GM12878 (cell line): ENCODE results near the gene GAK. TPM values are rescaled to one million over a fixed set of nuclear protein-coding genes. Genes with fewer than 3 reads are reported as not detected.

Experiments
- ATAC-seq: fragments of 200-7000 bp; cut with Tn5 transposase; 3 replicates; pipeline ENCODE4 v1.9.1; 2020; ENCODE audit warnings: mild to moderate bottlenecking, moderate library complexity
- BruUV-seq: library from RNA; stranded (reverse); fragments of 400-500 nt; replicated peaks from 2 replicates; lab custom pipeline; 2021; lab: Mats Ljungman, UMichigan
- CTCF ChIA-PET: fragments of 300-600 bp; sonication (Branson Sonifier 250); formaldehyde crosslinking; extraction: SDS; loops from one replicate; lab custom pipeline; 2021; ENCODE audit warnings: inconsistent platforms; lab: Yijun Ruan, JAX
- POLR2A ChIA-PET: fragments of 350-600 bp; formaldehyde crosslinking; extraction: SDS; loops from one replicate; lab custom pipeline; 2021; ENCODE audit warnings: inconsistent platforms; lab: Charles Lee
- RAD21 ChIA-PET: fragments of 300-600 bp; sonication (Branson Sonifier 250); formaldehyde crosslinking; loops from one replicate; lab custom pipeline; 2023; ENCODE audit warnings: antibody characterized with exemption; ENCODE audit not compliant: unreplicated experiment; lab: Charles Lee
- SMC1A ChIA-PET: fragments of 300-600 bp; sonication (Branson Sonifier 250); formaldehyde crosslinking; loops from one replicate; lab custom pipeline; 2023; ENCODE audit not compliant: unreplicated experiment, uncharacterized antibody; lab: Charles Lee
- DNase-seq: peaks from one replicate; pipeline ENCODE4 v3.0.0-alpha.2; 2011; ENCODE audit warnings: low read depth, low spot score
- FAIRE-seq: peaks from 3 replicates; lab custom pipeline; 2011; peaks lifted over from hg19 to GRCh38; lab: Jason Lieb, UNC
- H2AFZ ChIP-seq: 2 replicates; pipeline ENCODE4 v1.6.0; 2011; ENCODE audit warnings: low read depth, low read length, control low read depth; ENCODE audit not compliant: control insufficient read depth
- H3K27ac ChIP-seq: 2 replicates; pipeline ENCODE4 v1.5.1; 2011; ENCODE audit warnings: control low read depth; ENCODE audit not compliant: control insufficient read depth, insufficient read depth
- H3K27me3 ChIP-seq, 2 experiments: replicated peaks in 1 of 2; 2 replicates each; pipeline versions ENCODE4 v1.6.0 to v1.6.1; 2011; ENCODE audit warnings: low read length in 1 of 2; ENCODE audit not compliant: control insufficient read depth in 2 of 2, insufficient read depth in 2 of 2
- H3K36me3 ChIP-seq, 2 experiments: 2 replicates each; pipeline ENCODE4 v1.5.1; 2011; ENCODE audit warnings: low read length in 1 of 2; ENCODE audit not compliant: control insufficient read depth in 2 of 2, insufficient read depth in 2 of 2
- H3K4me1 ChIP-seq: 2 replicates; pipeline ENCODE4 v1.6.1; 2011; ENCODE audit warnings: mild to moderate bottlenecking, low read length, moderate library complexity, mixed read lengths; ENCODE audit not compliant: control insufficient read depth, insufficient read depth
- H3K4me2 ChIP-seq: 2 replicates; pipeline ENCODE4 v1.6.0; 2011; ENCODE audit warnings: control low read depth; ENCODE audit not compliant: control insufficient read depth, insufficient read depth
- H3K4me3 ChIP-seq: fragments of 200-600 bp; sonication (generic); 2 replicates; pipeline ENCODE4 v1.5.1; 2016
- H3K79me2 ChIP-seq: 2 replicates; pipeline ENCODE4 v1.6.0; 2011; ENCODE audit warnings: low read length; ENCODE audit not compliant: control insufficient read depth, insufficient read depth
- H3K9ac ChIP-seq: 2 replicates; pipeline ENCODE4 v1.8.0; 2011; ENCODE audit warnings: low read length, control low read depth, mixed read lengths; ENCODE audit not compliant: control insufficient read depth, insufficient read depth
- H3K9me3 ChIP-seq: replicated peaks from 3 replicates; pipeline ENCODE4 v1.5.1; 2011; ENCODE audit warnings: mild to moderate bottlenecking, low read length; ENCODE audit not compliant: control insufficient read depth, insufficient read depth
- H4K20me1 ChIP-seq: 2 replicates; pipeline ENCODE4 v1.6.0; 2011; ENCODE audit not compliant: control insufficient read depth, insufficient read depth
- CBX3 ChIP-seq: fragments of 200-600 bp; sonication (generic); IDR thresholded peaks from 2 replicates; pipeline ENCODE4 v1.6.1; 2016; ENCODE audit warnings: low read depth, borderline replicate concordance
- FOXM1 ChIP-seq: IDR thresholded peaks from 2 replicates; pipeline ENCODE4 v1.6.1; 2012; ENCODE audit warnings: low read depth, mild to moderate bottlenecking, inconsistent platforms, low read length, moderate library complexity
- GABPA ChIP-seq: IDR thresholded peaks from 2 replicates; pipeline ENCODE4 v1.6.1; 2014; ENCODE audit warnings: antibody characterized with exemption, low read depth, mild to moderate bottlenecking, inconsistent platforms
- IKZF1 ChIP-seq: fragments of 450-650 bp; conservative IDR thresholded peaks from 2 replicates; pipeline ENCODE4 v1.6.1; 2017; ENCODE audit warnings: antibody characterized with exemption, mild to moderate bottlenecking
- MYC ChIP-seq: IDR thresholded peaks from 2 replicates; pipeline ENCODE4 v1.6.1; 2011; ENCODE audit warnings: mild to moderate bottlenecking, low read length, moderate library complexity, inconsistent platforms; ENCODE audit not compliant: insufficient read depth, insufficient replicate concordance, insufficient read length, severe bottlenecking
- RUNX3 ChIP-seq: IDR thresholded peaks from 2 replicates; pipeline ENCODE4 v1.6.1; 2012; ENCODE audit warnings: low read length, inconsistent platforms
- SIN3A ChIP-seq: IDR thresholded peaks from 2 replicates; pipeline ENCODE4 v1.6.1; 2012; ENCODE audit warnings: low read depth, low read length, improper control_type of control experiment
- SUZ12 ChIP-seq: fragments of 200-600 bp; sonication (generic); IDR thresholded peaks from one replicate; pipeline ENCODE4 v1.6.1; 2018; ENCODE audit warnings: antibody characterized with exemption, mild to moderate bottlenecking; ENCODE audit not compliant: unreplicated experiment
- YBX1 ChIP-seq: fragments of 450-650 bp; IDR thresholded peaks from 2 replicates; pipeline ENCODE4 v1.6.1; 2016; ENCODE audit warnings: antibody characterized with exemption
- ZZZ3 ChIP-seq: IDR thresholded peaks from 2 replicates; pipeline ENCODE4 v1.6.1; 2011; ENCODE audit warnings: low read depth; ENCODE audit not compliant: control insufficient read depth, insufficient read length
- WGBS: methylation state at CpG from one replicate; pipeline ENCODE4 v1.1.6; 2016; ENCODE audit warnings: low lambda C conversion rate; ENCODE audit not compliant: insufficient replicate concordance, insufficient coverage; ENCODE audit errors: missing lambda C conversion rate; 5-methylcytosine and 5-hydroxymethylcytosine counted together
- in situ Hi-C: fragments of 300-500 bp; cut with MboI; formaldehyde crosslinking; loops from 9 replicates; pipeline ENCODE4 v1.14.3; 2018; ENCODE audit warnings: mixed read lengths
- intact Hi-C: fragments of 100-400 bp; cut with micrococcal nuclease; formaldehyde crosslinking; loops from one replicate; pipeline ENCODE4 v1.14.2; 2022; ENCODE audit not compliant: unreplicated experiment
- polyA plus RNA-seq, 11 experiments: library from polyadenylated mRNA; depleted of rRNA in 4 of 11; unstranded in 6 of 11; stranded (reverse) in 5 of 11; fragments of >200 nt; fragmentation: Nextera tagmentation in 4 of 11; fragmentation: Illumina TruSeq in 1 of 11; extraction: Ambion mirVana in 4 of 11; extraction: Trizol in 1 of 11; gene quantifications; 1 replicate in 1 of 11; 2 replicates in 10 of 11; pipeline versions ENCODE4 v1.2.1 to v1.2.3, GENCODE V29; 2011 to 2016; ENCODE audit warnings: inconsistent platforms in 2 of 11, missing spikeins in 2 of 11, low read depth in 1 of 11
- total RNA-seq, 4 experiments: library from RNA; depleted of rRNA in 3 of 4; stranded (reverse); fragments of >200 nt in 3 of 4; fragmentation: Illumina TruSeq in 1 of 4; extraction: Trizol in 1 of 4; gene quantifications; 2 replicates each; pipeline versions ENCODE4 v1.2.1 to v1.2.3, GENCODE V29; 2013 to 2021
- TF ChIP-seq, protein P1 (sequence below): IDR thresholded peaks from 2 replicates; pipeline ENCODE4 v1.6.1; 2012; ENCODE audit warnings: mild to moderate bottlenecking, low read depth, low read length
- TF ChIP-seq, protein P2 (sequence below): fragments of 450-650 bp; IDR thresholded peaks from 2 replicates; pipeline ENCODE4 v1.6.1; 2017; ENCODE audit warnings: mild to moderate bottlenecking, moderate library complexity

Gene GAK
- total and polyA plus RNA-seq, 10 of the 15 experiments (the other 5 are each of a cell fraction or from before 2014, with no cell fraction given), result 0.82 to 127 (median 53.8) TPM

GRCh38 chr4:896630-897029 is 35.5 kb downstream of the GAK start:
- Histone ChIP-seq H3K27me3 (no peaks in the 10 kb centered on the region), H3K4me1 (no peaks in the 10 kb centered on the region)
- SMC1A ChIA-PET, result no interaction called here
- BruUV-seq, result no TSS peak
- TF ChIP-seq CBX3 (no peak), RUNX3 (no peak), GABPA (no peak), SUZ12 (no peak), ZZZ3 (no peak), SIN3A (no peak), MYC (no peak), IKZF1 (no peak), YBX1 (no peak), FOXM1 (no peak)
- TF ChIP-seq, protein P1, sequence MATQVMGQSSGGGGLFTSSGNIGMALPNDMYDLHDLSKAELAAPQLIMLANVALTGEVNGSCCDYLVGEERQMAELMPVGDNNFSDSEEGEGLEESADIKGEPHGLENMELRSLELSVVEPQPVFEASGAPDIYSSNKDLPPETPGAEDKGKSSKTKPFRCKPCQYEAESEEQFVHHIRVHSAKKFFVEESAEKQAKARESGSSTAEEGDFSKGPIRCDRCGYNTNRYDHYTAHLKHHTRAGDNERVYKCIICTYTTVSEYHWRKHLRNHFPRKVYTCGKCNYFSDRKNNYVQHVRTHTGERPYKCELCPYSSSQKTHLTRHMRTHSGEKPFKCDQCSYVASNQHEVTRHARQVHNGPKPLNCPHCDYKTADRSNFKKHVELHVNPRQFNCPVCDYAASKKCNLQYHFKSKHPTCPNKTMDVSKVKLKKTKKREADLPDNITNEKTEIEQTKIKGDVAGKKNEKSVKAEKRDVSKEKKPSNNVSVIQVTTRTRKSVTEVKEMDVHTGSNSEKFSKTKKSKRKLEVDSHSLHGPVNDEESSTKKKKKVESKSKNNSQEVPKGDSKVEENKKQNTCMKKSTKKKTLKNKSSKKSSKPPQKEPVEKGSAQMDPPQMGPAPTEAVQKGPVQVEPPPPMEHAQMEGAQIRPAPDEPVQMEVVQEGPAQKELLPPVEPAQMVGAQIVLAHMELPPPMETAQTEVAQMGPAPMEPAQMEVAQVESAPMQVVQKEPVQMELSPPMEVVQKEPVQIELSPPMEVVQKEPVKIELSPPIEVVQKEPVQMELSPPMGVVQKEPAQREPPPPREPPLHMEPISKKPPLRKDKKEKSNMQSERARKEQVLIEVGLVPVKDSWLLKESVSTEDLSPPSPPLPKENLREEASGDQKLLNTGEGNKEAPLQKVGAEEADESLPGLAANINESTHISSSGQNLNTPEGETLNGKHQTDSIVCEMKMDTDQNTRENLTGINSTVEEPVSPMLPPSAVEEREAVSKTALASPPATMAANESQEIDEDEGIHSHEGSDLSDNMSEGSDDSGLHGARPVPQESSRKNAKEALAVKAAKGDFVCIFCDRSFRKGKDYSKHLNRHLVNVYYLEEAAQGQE, result no peak
- TF ChIP-seq, protein P2, sequence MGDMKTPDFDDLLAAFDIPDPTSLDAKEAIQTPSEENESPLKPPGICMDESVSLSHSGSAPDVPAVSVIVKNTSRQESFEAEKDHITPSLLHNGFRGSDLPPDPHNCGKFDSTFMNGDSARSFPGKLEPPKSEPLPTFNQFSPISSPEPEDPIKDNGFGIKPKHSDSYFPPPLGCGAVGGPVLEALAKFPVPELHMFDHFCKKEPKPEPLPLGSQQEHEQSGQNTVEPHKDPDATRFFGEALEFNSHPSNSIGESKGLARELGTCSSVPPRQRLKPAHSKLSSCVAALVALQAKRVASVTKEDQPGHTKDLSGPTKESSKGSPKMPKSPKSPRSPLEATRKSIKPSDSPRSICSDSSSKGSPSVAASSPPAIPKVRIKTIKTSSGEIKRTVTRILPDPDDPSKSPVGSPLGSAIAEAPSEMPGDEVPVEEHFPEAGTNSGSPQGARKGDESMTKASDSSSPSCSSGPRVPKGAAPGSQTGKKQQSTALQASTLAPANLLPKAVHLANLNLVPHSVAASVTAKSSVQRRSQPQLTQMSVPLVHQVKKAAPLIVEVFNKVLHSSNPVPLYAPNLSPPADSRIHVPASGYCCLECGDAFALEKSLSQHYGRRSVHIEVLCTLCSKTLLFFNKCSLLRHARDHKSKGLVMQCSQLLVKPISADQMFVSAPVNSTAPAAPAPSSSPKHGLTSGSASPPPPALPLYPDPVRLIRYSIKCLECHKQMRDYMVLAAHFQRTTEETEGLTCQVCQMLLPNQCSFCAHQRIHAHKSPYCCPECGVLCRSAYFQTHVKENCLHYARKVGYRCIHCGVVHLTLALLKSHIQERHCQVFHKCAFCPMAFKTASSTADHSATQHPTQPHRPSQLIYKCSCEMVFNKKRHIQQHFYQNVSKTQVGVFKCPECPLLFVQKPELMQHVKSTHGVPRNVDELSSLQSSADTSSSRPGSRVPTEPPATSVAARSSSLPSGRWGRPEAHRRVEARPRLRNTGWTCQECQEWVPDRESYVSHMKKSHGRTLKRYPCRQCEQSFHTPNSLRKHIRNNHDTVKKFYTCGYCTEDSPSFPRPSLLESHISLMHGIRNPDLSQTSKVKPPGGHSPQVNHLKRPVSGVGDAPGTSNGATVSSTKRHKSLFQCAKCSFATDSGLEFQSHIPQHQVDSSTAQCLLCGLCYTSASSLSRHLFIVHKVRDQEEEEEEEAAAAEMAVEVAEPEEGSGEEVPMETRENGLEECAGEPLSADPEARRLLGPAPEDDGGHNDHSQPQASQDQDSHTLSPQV, result no peak
- TF ChIP-seq, all 136 proteins: peak for 0
- intact Hi-C loops, result loop anchor here (10.0 kb wide), 1 partner anchor 88 kb away; the partner anchor contains the start of gene IDUA
- no peak for FAIRE-seq
- in situ Hi-C loops, result no loop called here
- ChIA-PET POLR2A (no interaction called here), CTCF (interaction anchor here (1.2 to 2.0 kb wide), 2 partner anchors 34 to 91 kb away, joined by 5 to 6 read pairs; partner anchors contain the start of gene IDUA), RAD21 (no interaction called here)
- Histone ChIP-seq H3K9ac (no peak overlapping the region), H3K27ac (no peak overlapping the region), H3K36me3 (peaks cover 5 to 41% of the 10 kb centered on the region in 2 experiments; a peak in 3 of 4 replicates), H2AFZ (no peak overlapping the region), H3K9me3 (no peaks in the 10 kb centered on the region), H3K4me2 (no peak overlapping the region), H4K20me1 (no peaks in the 10 kb centered on the region), H3K4me3 (no peak overlapping the region), H3K79me2 (no peaks in the 10 kb centered on the region)
- no peak for ATAC-seq
- WGBS, result 96% methylated on average over 20 of the region's 20 CpGs
- no peak for DNase-seq
